Fibroblast of villous mesenchyme (primary cell): ENCODE measurements around the gene FAM184A. TPM values are rescaled to one million over a fixed set of nuclear protein-coding genes. Genes with fewer than 3 reads are reported as not detected.

Experiments
- DNase-seq: peaks from one replicate; pipeline ENCODE4 v3.0.0-alpha.2; 2010; ENCODE audit warnings: low read depth
- H3K4me3 ChIP-seq: 2 replicates; pipeline ENCODE4 v1.5.1; 2011; ENCODE audit warnings: low read depth, mild to moderate bottlenecking, low read length
- CTCF ChIP-seq: IDR thresholded peaks from 2 replicates; pipeline ENCODE4 v1.5.1; 2012; ENCODE audit warnings: low read depth, mild to moderate bottlenecking, low read length; ENCODE audit not compliant: insufficient read depth
- total RNA-seq: library from RNA; depleted of rRNA; stranded (reverse); fragments of >200 nt; gene quantifications from 2 replicates; pipeline ENCODE4 v1.2.3, GENCODE V29; 2012

The FAM184A gene
- total RNA-seq, 1 donor = under 0.01 TPM

- no peak for TF ChIP-seq CTCF
These were observed 655 bp downstream of the FAM184A start for GRCh38 chr6:119077643-119078375.

GRCh38 chr6:119077391-119077642 is 1.1 kb downstream of the FAM184A start:
- no peak overlapping the region for H3K4me3 ChIP-seq
- DNase-seq = no peak
- TF ChIP-seq CTCF = no peak

More at GRCh38 chr6:119077643-119078375, 655 bp downstream of the FAM184A start:
- no peak for DNase-seq
- H3K4me3 ChIP-seq = peak overlapping the region; percentile 54

GRCh38 chr6:119076576-119077390 is 1.7 kb downstream of the FAM184A start:
- TF ChIP-seq CTCF = no peak
- no peak overlapping the region for H3K4me3 ChIP-seq
- no peak for DNase-seq

- DNase-seq = no peak
- H3K4me3 ChIP-seq = no peak overlapping the region
- no peak for TF ChIP-seq CTCF
These were observed 2.3 kb downstream of the FAM184A start for GRCh38 chr6:119076173-119076572.

- TF ChIP-seq CTCF = no peak
- DNase-seq = no peak
- H3K4me3 ChIP-seq = no peak overlapping the region
These were observed 3.1 kb downstream of the FAM184A start for GRCh38 chr6:119075200-119075981.

- TF ChIP-seq CTCF = no peak
- H3K4me3 ChIP-seq = no peak overlapping the region
- DNase-seq = no peak
These were observed 5.0 kb downstream of the FAM184A start for GRCh38 chr6:119073307-119074051.
